Measurements from ENCODE around the gene NRL.

GRCh38 chr14:24051176-24051788 is 63.5 kb downstream of the NRL start:
- no peak for TF ChIP-seq CTCF (conservative IDR thresholded peaks at IDR 0.05; ENCODE audit: low read length)
- no peak for TF ChIP-seq EZH2phosphoT487 (IDR thresholded peaks at IDR 0.05; ENCODE audit: borderline replicate concordance, low read depth, low read length)
